Right lobe of liver (tissue), 6 donors: ENCODE results near the gene ASPG. TPM values are rescaled to one million over a fixed set of nuclear protein-coding genes. Genes with fewer than 3 reads are reported as not detected.
A peak's percentile ranks its signal among the peaks of the same experiment; 100 is the strongest.

Source experiments
- ATAC-seq, 4 donors: fragments of 200-7000 bp; cut with Tn5 transposase; one replicate each; pipeline ENCODE4 v1.9.1; 2020; ENCODE audit warnings: mild to moderate bottlenecking in 4 of 4, moderate library complexity in 4 of 4
- DNase-seq, 3 donors: peaks; one replicate each; pipeline ENCODE4 v3.0.0-alpha.2; 2020
- H3K27ac ChIP-seq, 3 donors: fragments of 200-600 bp; one replicate each; pipeline ENCODE4 v1.8.0; 2022
- H3K27me3 ChIP-seq, 2 donors: fragments of 200-600 bp; one replicate each; pipeline ENCODE4 v1.8.0; 2022
- H3K36me3 ChIP-seq, 4 donors: fragments of 200-600 bp; sonication (generic) in 1 of 4; one replicate each; pipeline versions ENCODE4 v1.5.1 to v1.8.0; 2017 to 2022; ENCODE audit warnings: control low read depth in 1 of 4
- H3K4me1 ChIP-seq, 4 donors: fragments of 200-600 bp; sonication (generic) in 1 of 4; one replicate each; pipeline versions ENCODE4 v1.5.1 to v1.8.0; 2017 to 2022; ENCODE audit warnings: control low read depth in 1 of 4
- H3K4me3 ChIP-seq, 3 donors: fragments of 200-600 bp; one replicate each; pipeline ENCODE4 v1.8.0; 2022
- H3K9me3 ChIP-seq, 4 donors: fragments of 200-600 bp; sonication (generic) in 1 of 4; one replicate each; pipeline versions ENCODE4 v1.5.1 to v1.8.0; 2017 to 2022; ENCODE audit warnings: control low read depth in 1 of 4
- CTCF ChIP-seq, 4 donors: fragments of 200-600 bp in 3 of 4; fragments of 450-650 bp in 1 of 4; IDR thresholded peaks; one replicate each; pipeline versions ENCODE4 v1.5.1 to v1.8.0; 2016 to 2022; ENCODE audit warnings: antibody characterized with exemption in 4 of 4, mild to moderate bottlenecking in 2 of 4
- POLR2A ChIP-seq: fragments of 450-650 bp; IDR thresholded peaks from one replicate; pipeline ENCODE4 v1.6.1; 2017; ENCODE audit warnings: antibody characterized with exemption, mild to moderate bottlenecking
- WGBS: methylation state at CpG from one replicate; pipeline ENCODE4 v1.1.6; 2018; ENCODE audit warnings: low coverage, low lambda C conversion rate; ENCODE audit not compliant: insufficient coverage; ENCODE audit errors: missing lambda C conversion rate; 5-methylcytosine and 5-hydroxymethylcytosine counted together
- intact Hi-C, 2 donors: fragments of 100-400 bp; cut with DNase I; formaldehyde crosslinking; loops; one replicate each; pipeline versions ENCODE4 v1.11.2 to v1.14.1; 2022
- long read RNA-seq: library from polyadenylated mRNA; unstranded; transcript quantifications from one replicate; pipeline ENCODE4 v2.0.0, GENCODE V29; 2019
- total RNA-seq, 6 experiments: library from RNA; depleted of rRNA in 2 of 6; stranded (reverse); fragments of >200 nt in 2 of 6; fragmentation: NEBNext Ultra II Directional in 3 of 6; extraction: Animal tissue kit (Norgen Biotek cat#: 25700) in 3 of 6; gene quantifications; one replicate each; pipeline versions ENCODE4 v1.1.0 to v1.2.4, GENCODE V29; 2016 to 2023
- donor health status: DM: no; HTN: yes; CAD: no.
- donor health status: DM: no; HTN: no; CAD: no.
- donor health status: DM: no; HTN: no; CAD: no.
- donor health status: DM: no; HTN: yes; CAD: no.
- donor health status: DM: no; HTN: yes; CAD: no.

Gene ASPG
- total RNA-seq, result 100 to 1,000 TPM in 3 of 6 experiments, 10 to 100 TPM in 3; 37.3 to 232 (median 110) TPM
- long read RNA-seq, full-length matches to known transcripts, result 7 of 19 reads
- long read RNA-seq, partial matches to known transcripts, result 3 of 19 reads
- long read RNA-seq, other reads (novel, unspliced or antisense), result 9 of 19 reads

GRCh38 chr14:104085032-104085888 is at the start of gene ASPG:
TSS of gene ASPG (plus strand) at chr14:104085700. CDS start at chr14:104085771, 71 bp downstream.
- TF ChIP-seq CTCF (IDR thresholded peaks at IDR 0.05) (peak in 2 of 4 donors; percentile 8 to 15), POLR2A (no peak)
- peak within 1 kb of the TSS; percentile 50 to 92 (median 70) for H3K4me3 ChIP-seq
- ATAC-seq, result peak; percentile 28 to 67 (median 56)
- H3K36me3 ChIP-seq, result no peaks in the 10 kb centered on the region
- peak; percentile 81 to 96 (median 93) for DNase-seq
- intact Hi-C loops, result no loop called here
- no peaks in the 10 kb centered on the region for H3K27me3 ChIP-seq
- 5% methylated on average over 22 of the region's 70 CpGs for WGBS
- H3K4me1 ChIP-seq, result peaks cover 0 to 51% (median 17%) of the 10 kb centered on the region in 4 donors
- H3K27ac ChIP-seq, result peak within 1 kb of the TSS; percentile 70 to 99 (median 89)
- no peaks in the 10 kb centered on the region for H3K9me3 ChIP-seq

GRCh38 chr14:104036212-104036611 is 49.3 kb upstream of the ASPG start:
- ATAC-seq, result no peak
- no peaks in the 10 kb centered on the region for H3K9me3 ChIP-seq
- H3K4me1 ChIP-seq, result no peaks in the 10 kb centered on the region
- no peak overlapping the region for H3K27ac ChIP-seq
- intact Hi-C loops, result no loop called here
- H3K4me3 ChIP-seq, result no peak overlapping the region
- TF ChIP-seq CTCF (IDR thresholded peaks at IDR 0.05) (no peak), POLR2A (no peak)
- WGBS, result 70% methylated on average over 6 of the region's 7 CpGs
- no peaks in the 10 kb centered on the region for H3K36me3 ChIP-seq
- DNase-seq, result no peak
- H3K27me3 ChIP-seq, result no peaks in the 10 kb centered on the region

GRCh38 chr14:104037074-104037473 is 48.4 kb upstream of the ASPG start:
- H3K9me3 ChIP-seq, result no peaks in the 10 kb centered on the region

GRCh38 chr14:104037903-104038302 is 47.6 kb upstream of the ASPG start:
- intact Hi-C loops, result no loop called here

More at GRCh38 chr14:104037074-104037473, 48.4 kb upstream of the ASPG start:
- no peak for ATAC-seq
- Histone ChIP-seq H3K36me3 (no peaks in the 10 kb centered on the region), H3K4me3 (no peak overlapping the region), H3K27ac (no peak overlapping the region), H3K4me1 (no peaks in the 10 kb centered on the region), H3K27me3 (no peaks in the 10 kb centered on the region)
- TF ChIP-seq CTCF (IDR thresholded peaks at IDR 0.05) (no peak), POLR2A (no peak)
- no peak for DNase-seq
- WGBS, result 83% methylated on average over 9 of the region's 14 CpGs
- intact Hi-C loops, result no loop called here

More at GRCh38 chr14:104037903-104038302, 47.6 kb upstream of the ASPG start:
- ATAC-seq (no peak), DNase-seq (no peak)
- Histone ChIP-seq H3K9me3 (no peaks in the 10 kb centered on the region), H3K4me1 (no peaks in the 10 kb centered on the region), H3K27me3 (no peaks in the 10 kb centered on the region), H3K4me3 (no peak overlapping the region), H3K27ac (no peak overlapping the region), H3K36me3 (no peaks in the 10 kb centered on the region)
- 41% methylated on average over 2 of the region's 3 CpGs for WGBS
- TF ChIP-seq POLR2A (no peak), CTCF (IDR thresholded peaks at IDR 0.05) (no peak)
